SK-N-MC (cell line): ENCODE data around the gene DHFR.

Experiments
- EZH2 ChIP-seq: fragments of 200-600 bp; sonication (generic); IDR thresholded peaks from one replicate; pipeline ENCODE4 v1.6.1; 2017; ENCODE audit warnings: antibody characterized with exemption
- POLR2AphosphoS5 ChIP-seq: IDR thresholded peaks from 2 replicates; pipeline ENCODE4 v1.6.1; 2012; ENCODE audit warnings: mild to moderate bottlenecking, low read depth, low read length, borderline replicate concordance

DNA sequence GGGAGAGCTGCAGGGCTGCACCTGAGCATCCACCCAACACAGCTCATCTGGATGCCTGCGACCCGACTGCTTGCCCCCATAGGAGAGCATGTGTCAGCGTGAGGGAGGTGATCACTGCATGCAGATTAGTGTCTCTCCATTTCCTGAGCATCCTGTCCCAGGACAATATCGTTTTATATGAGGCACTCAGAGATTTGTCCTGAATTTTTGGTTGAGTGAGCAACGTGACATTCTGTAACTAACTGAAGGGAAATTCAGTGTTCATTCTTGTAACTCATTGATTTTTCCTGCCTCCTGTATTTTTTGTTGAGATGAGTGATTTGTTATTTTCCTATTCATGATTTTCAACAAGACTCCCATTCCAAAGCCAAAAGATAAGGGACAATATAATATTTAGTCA is 64.0 kb downstream of the DHFR start:
- TF ChIP-seq EZH2, result no peak
- TF ChIP-seq POLR2AphosphoS5, result no peak
